ENCODE results near the gene ZNF618. TPM values are rescaled to one million over a fixed set of nuclear protein-coding genes. Genes with fewer than 3 reads are reported as not detected.

Gene ZNF618
- total RNA-seq, 1 experiment from 2014 or later, result 22.0 TPM

DNA sequence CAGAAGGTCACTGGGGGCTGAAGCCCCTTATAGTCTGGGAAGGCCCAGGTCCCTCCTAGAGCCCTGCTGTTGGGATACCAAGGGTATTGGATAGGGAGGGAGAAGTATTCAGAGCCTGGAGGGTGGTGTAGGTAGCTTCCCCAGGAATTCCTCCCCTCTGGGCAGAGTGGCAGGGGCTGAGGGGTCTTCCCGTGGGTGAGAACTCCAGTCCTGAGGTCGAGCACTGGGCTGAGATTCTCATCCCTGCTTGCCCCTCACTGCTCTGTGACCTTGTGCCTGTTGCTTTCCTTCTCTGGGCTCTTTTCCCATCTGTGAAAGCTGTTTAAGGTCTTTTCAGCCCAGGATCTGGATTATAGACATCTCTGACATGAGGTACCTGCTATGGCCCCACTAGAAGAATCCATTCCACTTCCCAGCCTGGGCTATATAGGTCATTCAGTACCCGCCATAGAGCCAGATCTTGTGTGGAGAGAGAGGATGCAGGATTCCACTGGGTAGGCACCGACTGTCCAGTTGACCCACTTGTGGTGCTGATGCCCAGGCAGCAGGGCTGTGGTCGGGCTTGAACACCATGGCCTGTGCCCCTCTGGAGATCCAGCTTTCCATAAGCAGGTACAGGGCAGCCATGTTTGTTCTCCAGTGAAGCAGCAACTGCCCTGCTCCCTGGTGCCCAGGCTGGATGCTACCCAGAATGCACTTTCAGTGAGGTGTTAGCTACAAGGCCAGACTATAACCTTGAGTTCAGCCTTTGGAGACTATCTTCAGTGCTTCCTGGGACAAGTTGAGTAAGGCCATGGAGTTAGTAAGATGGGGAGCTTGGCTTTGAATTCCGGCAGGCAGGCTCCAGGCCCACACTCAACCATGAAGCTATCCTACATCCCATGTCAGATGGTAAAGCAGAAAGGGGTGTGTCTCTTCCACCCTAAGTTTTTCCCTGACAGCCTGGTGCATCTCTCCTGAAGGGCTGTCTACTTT lies 141.9 kb downstream of the ZNF618 start (continued):
- TF ChIP-seq, protein P1, sequence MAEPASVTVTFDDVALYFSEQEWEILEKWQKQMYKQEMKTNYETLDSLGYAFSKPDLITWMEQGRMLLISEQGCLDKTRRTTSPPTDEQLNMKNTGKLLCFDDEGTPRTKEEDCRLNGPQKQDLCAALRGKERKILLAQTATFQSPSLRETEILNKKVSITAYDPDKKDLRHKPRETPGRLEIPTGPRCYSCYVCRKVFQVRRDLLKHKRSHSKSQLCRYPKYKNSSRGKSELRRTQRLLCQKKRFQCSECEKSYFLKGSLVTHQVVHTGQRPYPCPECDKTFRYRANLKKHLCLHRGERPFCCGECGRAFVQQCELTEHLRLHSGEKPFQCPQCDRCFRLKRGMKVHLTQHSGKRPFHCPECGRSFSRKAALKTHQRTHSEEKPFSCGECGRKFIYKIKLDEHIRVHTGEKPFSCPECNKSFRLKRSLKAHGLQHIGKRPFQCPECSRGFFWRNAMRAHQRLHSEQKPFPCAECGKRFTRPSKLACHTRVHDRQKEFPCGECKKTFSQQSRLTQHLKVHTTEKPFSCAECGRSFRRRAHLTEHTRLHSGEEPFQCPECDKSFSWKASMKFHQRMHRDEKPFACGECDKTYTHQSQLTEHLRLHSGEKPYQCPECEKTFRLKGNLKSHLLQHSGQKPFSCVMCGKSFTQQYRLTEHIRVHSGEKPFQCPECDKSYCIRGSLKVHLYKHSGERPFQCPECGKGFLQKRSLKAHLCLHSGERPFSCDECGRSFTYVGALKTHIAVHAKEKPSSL (CRISPR knock-in tag; conservative IDR thresholded peaks at IDR 0.05), result no peak
- TF ChIP-seq, protein P2, sequence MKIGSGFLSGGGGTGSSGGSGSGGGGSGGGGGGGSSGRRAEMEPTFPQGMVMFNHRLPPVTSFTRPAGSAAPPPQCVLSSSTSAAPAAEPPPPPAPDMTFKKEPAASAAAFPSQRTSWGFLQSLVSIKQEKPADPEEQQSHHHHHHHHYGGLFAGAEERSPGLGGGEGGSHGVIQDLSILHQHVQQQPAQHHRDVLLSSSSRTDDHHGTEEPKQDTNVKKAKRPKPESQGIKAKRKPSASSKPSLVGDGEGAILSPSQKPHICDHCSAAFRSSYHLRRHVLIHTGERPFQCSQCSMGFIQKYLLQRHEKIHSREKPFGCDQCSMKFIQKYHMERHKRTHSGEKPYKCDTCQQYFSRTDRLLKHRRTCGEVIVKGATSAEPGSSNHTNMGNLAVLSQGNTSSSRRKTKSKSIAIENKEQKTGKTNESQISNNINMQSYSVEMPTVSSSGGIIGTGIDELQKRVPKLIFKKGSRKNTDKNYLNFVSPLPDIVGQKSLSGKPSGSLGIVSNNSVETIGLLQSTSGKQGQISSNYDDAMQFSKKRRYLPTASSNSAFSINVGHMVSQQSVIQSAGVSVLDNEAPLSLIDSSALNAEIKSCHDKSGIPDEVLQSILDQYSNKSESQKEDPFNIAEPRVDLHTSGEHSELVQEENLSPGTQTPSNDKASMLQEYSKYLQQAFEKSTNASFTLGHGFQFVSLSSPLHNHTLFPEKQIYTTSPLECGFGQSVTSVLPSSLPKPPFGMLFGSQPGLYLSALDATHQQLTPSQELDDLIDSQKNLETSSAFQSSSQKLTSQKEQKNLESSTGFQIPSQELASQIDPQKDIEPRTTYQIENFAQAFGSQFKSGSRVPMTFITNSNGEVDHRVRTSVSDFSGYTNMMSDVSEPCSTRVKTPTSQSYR (CRISPR knock-in tag; IDR thresholded peaks at IDR 0.05), result no peak

DNA sequence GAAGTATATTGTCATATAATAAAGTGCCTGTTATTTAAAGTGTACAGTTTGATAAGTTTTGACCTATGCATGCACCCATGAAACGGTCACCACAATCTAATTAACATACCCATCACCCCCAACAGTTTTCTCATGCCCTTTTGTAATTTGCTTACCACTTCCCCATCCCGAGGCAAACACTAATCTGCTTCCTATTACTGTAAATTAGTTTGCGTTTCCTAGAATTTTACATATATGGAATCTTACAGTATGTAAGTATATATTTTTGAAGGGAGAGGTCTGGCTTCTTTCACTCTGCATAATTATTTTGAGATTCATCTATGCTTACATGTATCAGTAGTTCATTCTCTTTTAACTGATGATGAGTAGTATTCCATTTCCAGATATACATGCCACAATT lies 145.5 kb downstream of the ZNF618 start:
- TF ChIP-seq SOX15 (CRISPR knock-in tag; IDR thresholded peaks at IDR 0.05), result no peak
- TF ChIP-seq, protein P3, sequence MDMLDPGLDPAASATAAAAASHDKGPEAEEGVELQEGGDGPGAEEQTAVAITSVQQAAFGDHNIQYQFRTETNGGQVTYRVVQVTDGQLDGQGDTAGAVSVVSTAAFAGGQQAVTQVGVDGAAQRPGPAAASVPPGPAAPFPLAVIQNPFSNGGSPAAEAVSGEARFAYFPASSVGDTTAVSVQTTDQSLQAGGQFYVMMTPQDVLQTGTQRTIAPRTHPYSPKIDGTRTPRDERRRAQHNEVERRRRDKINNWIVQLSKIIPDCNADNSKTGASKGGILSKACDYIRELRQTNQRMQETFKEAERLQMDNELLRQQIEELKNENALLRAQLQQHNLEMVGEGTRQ (CRISPR knock-in tag; IDR thresholded peaks at IDR 0.05), result no peak
- TF ChIP-seq, protein P4, sequence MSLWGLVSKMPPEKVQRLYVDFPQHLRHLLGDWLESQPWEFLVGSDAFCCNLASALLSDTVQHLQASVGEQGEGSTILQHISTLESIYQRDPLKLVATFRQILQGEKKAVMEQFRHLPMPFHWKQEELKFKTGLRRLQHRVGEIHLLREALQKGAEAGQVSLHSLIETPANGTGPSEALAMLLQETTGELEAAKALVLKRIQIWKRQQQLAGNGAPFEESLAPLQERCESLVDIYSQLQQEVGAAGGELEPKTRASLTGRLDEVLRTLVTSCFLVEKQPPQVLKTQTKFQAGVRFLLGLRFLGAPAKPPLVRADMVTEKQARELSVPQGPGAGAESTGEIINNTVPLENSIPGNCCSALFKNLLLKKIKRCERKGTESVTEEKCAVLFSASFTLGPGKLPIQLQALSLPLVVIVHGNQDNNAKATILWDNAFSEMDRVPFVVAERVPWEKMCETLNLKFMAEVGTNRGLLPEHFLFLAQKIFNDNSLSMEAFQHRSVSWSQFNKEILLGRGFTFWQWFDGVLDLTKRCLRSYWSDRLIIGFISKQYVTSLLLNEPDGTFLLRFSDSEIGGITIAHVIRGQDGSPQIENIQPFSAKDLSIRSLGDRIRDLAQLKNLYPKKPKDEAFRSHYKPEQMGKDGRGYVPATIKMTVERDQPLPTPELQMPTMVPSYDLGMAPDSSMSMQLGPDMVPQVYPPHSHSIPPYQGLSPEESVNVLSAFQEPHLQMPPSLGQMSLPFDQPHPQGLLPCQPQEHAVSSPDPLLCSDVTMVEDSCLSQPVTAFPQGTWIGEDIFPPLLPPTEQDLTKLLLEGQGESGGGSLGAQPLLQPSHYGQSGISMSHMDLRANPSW (CRISPR knock-in tag; conservative IDR thresholded peaks at IDR 0.05; ENCODE audit: low read depth), result no peak
- TF ChIP-seq, protein P5, sequence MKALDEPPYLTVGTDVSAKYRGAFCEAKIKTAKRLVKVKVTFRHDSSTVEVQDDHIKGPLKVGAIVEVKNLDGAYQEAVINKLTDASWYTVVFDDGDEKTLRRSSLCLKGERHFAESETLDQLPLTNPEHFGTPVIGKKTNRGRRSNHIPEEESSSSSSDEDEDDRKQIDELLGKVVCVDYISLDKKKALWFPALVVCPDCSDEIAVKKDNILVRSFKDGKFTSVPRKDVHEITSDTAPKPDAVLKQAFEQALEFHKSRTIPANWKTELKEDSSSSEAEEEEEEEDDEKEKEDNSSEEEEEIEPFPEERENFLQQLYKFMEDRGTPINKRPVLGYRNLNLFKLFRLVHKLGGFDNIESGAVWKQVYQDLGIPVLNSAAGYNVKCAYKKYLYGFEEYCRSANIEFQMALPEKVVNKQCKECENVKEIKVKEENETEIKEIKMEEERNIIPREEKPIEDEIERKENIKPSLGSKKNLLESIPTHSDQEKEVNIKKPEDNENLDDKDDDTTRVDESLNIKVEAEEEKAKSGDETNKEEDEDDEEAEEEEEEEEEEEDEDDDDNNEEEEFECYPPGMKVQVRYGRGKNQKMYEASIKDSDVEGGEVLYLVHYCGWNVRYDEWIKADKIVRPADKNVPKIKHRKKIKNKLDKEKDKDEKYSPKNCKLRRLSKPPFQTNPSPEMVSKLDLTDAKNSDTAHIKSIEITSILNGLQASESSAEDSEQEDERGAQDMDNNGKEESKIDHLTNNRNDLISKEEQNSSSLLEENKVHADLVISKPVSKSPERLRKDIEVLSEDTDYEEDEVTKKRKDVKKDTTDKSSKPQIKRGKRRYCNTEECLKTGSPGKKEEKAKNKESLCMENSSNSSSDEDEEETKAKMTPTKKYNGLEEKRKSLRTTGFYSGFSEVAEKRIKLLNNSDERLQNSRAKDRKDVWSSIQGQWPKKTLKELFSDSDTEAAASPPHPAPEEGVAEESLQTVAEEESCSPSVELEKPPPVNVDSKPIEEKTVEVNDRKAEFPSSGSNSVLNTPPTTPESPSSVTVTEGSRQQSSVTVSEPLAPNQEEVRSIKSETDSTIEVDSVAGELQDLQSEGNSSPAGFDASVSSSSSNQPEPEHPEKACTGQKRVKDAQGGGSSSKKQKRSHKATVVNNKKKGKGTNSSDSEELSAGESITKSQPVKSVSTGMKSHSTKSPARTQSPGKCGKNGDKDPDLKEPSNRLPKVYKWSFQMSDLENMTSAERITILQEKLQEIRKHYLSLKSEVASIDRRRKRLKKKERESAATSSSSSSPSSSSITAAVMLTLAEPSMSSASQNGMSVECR (CRISPR knock-in tag; IDR thresholded peaks at IDR 0.05; ENCODE audit: borderline replicate concordance), result no peak
- TF ChIP-seq, protein P1 (CRISPR knock-in tag; conservative IDR thresholded peaks at IDR 0.05), result no peak
- TF ChIP-seq, protein P6, sequence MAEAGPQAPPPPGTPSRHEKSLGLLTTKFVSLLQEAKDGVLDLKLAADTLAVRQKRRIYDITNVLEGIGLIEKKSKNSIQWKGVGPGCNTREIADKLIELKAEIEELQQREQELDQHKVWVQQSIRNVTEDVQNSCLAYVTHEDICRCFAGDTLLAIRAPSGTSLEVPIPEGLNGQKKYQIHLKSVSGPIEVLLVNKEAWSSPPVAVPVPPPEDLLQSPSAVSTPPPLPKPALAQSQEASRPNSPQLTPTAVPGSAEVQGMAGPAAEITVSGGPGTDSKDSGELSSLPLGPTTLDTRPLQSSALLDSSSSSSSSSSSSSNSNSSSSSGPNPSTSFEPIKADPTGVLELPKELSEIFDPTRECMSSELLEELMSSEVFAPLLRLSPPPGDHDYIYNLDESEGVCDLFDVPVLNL (CRISPR knock-in tag; IDR thresholded peaks at IDR 0.05; ENCODE audit: borderline replicate concordance, low read depth), result no peak
- no peak for TF ChIP-seq EMX1 (CRISPR knock-in tag; IDR thresholded peaks at IDR 0.05)
- ATAC-seq (no peak), DNase-seq (ENCODE audit: low spot score) (no peak)
- H3K4me1 Mint-ChIP-seq, result peaks cover 7% of the 10 kb centered on the region
- CTCF ChIA-PET, result no interaction called here
- peaks cover 43% of the 10 kb centered on the region for H3K36me3 Mint-ChIP-seq
- no peaks in the 10 kb centered on the region for H3K27me3 Mint-ChIP-seq (ENCODE audit: low read depth)
- POLR2A ChIA-PET, result no interaction called here
- no peak overlapping the region for H3K4me3 Mint-ChIP-seq
- peaks cover 22% of the 10 kb centered on the region for H3K9me3 Mint-ChIP-seq
- no peak overlapping the region for H3K27ac Mint-ChIP-seq
